H1 (cell line): ENCODE measurements around the gene TSTD2. TPM values are rescaled to one million over a fixed set of nuclear protein-coding genes. Genes with fewer than 3 reads are reported as not detected.

Experiments used
- NRF1 ChIP-seq: IDR thresholded peaks from 2 replicates; pipeline ENCODE4 v1.6.1; 2011; ENCODE audit warnings: mild to moderate bottlenecking, low read depth, low read length, improper control_type of control experiment
- RXRA ChIP-seq: IDR thresholded peaks from 2 replicates; pipeline ENCODE4 v1.6.1; 2011; ENCODE audit warnings: low read depth, mild to moderate bottlenecking, low read length, moderate library complexity; ENCODE audit not compliant: insufficient read depth
- polyA plus RNA-seq, 7 experiments: library from polyadenylated mRNA; depleted of rRNA in 3 of 7; stranded (reverse) in 5 of 7; unstranded in 2 of 7; fragments of >200 nt in 5 of 7; fragments of 200-250 nt in 2 of 7; gene quantifications; 1 replicate in 5 of 7; 2 replicates in 1 of 7; 4 replicates in 1 of 7; pipeline versions ENCODE4 v1.2.1 to v1.2.3, GENCODE V29; 2011 to 2013; ENCODE audit warnings: missing spikeins in 2 of 7, mixed read lengths in 2 of 7
- total RNA-seq: library from RNA; stranded (reverse); fragmentation: NEBNext Ultra II Directional; extraction: Animal tissue kit (Norgen Biotek cat#: 25700); gene quantifications from 2 replicates; pipeline ENCODE4 v1.2.1, GENCODE V29; 2021

Gene TSTD2
- total and polyA plus RNA-seq, 2 of the 8 experiments (the other 6 are each of a cell fraction or from before 2014, with no cell fraction given): 16.1 to 17.5 TPM

DNA sequence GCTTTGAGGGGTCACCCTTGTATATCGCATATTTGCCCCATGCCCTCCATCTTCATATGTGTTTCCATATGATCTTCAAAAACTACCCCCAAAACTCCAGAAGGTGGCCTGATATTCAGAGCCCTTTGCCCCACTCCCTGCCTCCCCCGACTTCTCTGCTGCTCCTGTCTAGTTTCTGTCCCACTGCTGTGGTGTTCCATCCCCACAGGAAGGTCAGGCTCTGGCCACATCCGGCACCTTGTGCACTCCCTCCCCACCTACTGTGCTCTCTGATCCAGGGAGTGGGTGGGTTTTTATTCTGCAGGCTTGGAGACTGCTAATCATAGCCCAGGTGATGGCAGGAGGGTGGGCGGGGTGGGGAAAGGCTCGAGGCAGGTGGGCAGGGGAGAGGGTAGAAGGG is 79.3 kb downstream of the TSTD2 start (continued):
- no peak for TF ChIP-seq NRF1
- no peak for TF ChIP-seq RXRA
